SU-DHL-6 (cell line): ENCODE results near the gene ANXA4.

Experiments
- H2AFZ ChIP-seq: fragments of 200-600 bp; sonication (generic); 2 replicates; pipeline ENCODE4 v1.6.1; 2014; ENCODE audit warnings: low read depth, mild to moderate bottlenecking, moderate library complexity, mixed read lengths, antibody characterized with exemption, low read length; ENCODE audit not compliant: severe bottlenecking
- H3F3A ChIP-seq: fragments of 200-600 bp; shearing (Covaris generic); 2 replicates; pipeline ENCODE4 v1.6.0; 2016; ENCODE audit warnings: antibody characterized with exemption, mild to moderate bottlenecking; ENCODE audit not compliant: insufficient read depth
- H3K27ac ChIP-seq: fragments of 200-600 bp; sonication (generic); 2 replicates; pipeline ENCODE4 v1.5.1; 2016; ENCODE audit warnings: low read depth, mild to moderate bottlenecking, low read length, moderate library complexity, mixed read lengths
- H3K27me3 ChIP-seq: fragments of 200-600 bp; sonication (generic), shearing (Covaris generic); 2 replicates; pipeline ENCODE4 v1.6.0; 2014; ENCODE audit warnings: mild to moderate bottlenecking, low read length
- H3K36me3 ChIP-seq: fragments of 200-600 bp; sonication (generic); 2 replicates; pipeline ENCODE4 v1.6.1; 2014; ENCODE audit warnings: mild to moderate bottlenecking, low read length, mixed read lengths
- H3K4me2 ChIP-seq: fragments of 300-600, 200-600 bp; shearing (Covaris generic), sonication (generic); 2 replicates; pipeline ENCODE4 v1.6.0; 2014; ENCODE audit warnings: low read length, low read depth, mild to moderate bottlenecking; ENCODE audit not compliant: poor library complexity, severe bottlenecking
- H3K4me3 ChIP-seq: fragments of 200-600 bp; sonication (generic); 2 replicates; pipeline ENCODE4 v1.5.1; 2014; ENCODE audit warnings: antibody characterized with exemption, low read length, mild to moderate bottlenecking, mixed read lengths; ENCODE audit not compliant: insufficient read depth, poor library complexity, severe bottlenecking
- H3K79me2 ChIP-seq: fragments of 200-600 bp; sonication (generic); 2 replicates; pipeline ENCODE4 v1.6.1; 2014; ENCODE audit warnings: mild to moderate bottlenecking, low read length, moderate library complexity; ENCODE audit not compliant: insufficient read depth
- H3K9ac ChIP-seq: fragments of 200-600 bp; sonication (generic); 2 replicates; pipeline ENCODE4 v1.7.0; 2014; ENCODE audit warnings: mild to moderate bottlenecking, low read length
- H3K9me2 ChIP-seq: fragments of 200-600 bp; sonication (generic); replicated peaks from 2 replicates; pipeline ENCODE4 v1.6.1; 2014; ENCODE audit warnings: low read length; ENCODE audit not compliant: insufficient read depth
- H3K9me3 ChIP-seq: fragments of 200-600 bp; sonication (generic); 2 replicates; pipeline ENCODE4 v1.6.1; 2014; ENCODE audit warnings: low read length, mixed read lengths; ENCODE audit not compliant: insufficient read depth
- H4K20me1 ChIP-seq: fragments of 200-600 bp; sonication (generic); 2 replicates; pipeline ENCODE4 v1.6.1; 2014; ENCODE audit warnings: low read depth, mild to moderate bottlenecking, antibody characterized with exemption, low read length, moderate library complexity, mixed read lengths
- CTCF ChIP-seq: fragments of 200-600 bp; sonication (generic); IDR thresholded peaks from one replicate; pipeline ENCODE4 v1.5.1; 2017; ENCODE audit warnings: antibody characterized with exemption, mild to moderate bottlenecking, low read length, moderate library complexity; ENCODE audit not compliant: insufficient read depth, poor library complexity, severe bottlenecking
- EZH2phosphoT487 ChIP-seq: fragments of 200-600 bp; sonication (generic), shearing (Covaris generic); conservative IDR thresholded peaks from 2 replicates; pipeline ENCODE4 v1.6.1; 2018; ENCODE audit warnings: mild to moderate bottlenecking, antibody characterized with exemption, low read length, moderate library complexity, mixed read lengths

Gene ANXA4

GRCh38 chr2:69768789-69769188 is 26.9 kb downstream of the ANXA4 start:
- no peak overlapping the region for H3K4me2 ChIP-seq
- no peaks in the 10 kb centered on the region for H3K36me3 ChIP-seq
- H3K9ac ChIP-seq = no peak overlapping the region
- no peaks in the 10 kb centered on the region for H4K20me1 ChIP-seq
- no peaks in the 10 kb centered on the region for H3K9me2 ChIP-seq
- H2AFZ ChIP-seq = no peak overlapping the region
- no peaks in the 10 kb centered on the region for H3F3A ChIP-seq
- H3K9me3 ChIP-seq = no peaks in the 10 kb centered on the region
- no peaks in the 10 kb centered on the region for H3K27me3 ChIP-seq
- no peaks in the 10 kb centered on the region for H3K79me2 ChIP-seq
- TF ChIP-seq CTCF (no peak), EZH2phosphoT487 (no peak)
- no peak overlapping the region for H3K27ac ChIP-seq
- H3K4me3 ChIP-seq = no peak overlapping the region

- Histone ChIP-seq H3K79me2 (no peaks in the 10 kb centered on the region), H3K4me2 (no peak overlapping the region)
- TF ChIP-seq CTCF (no peak), EZH2phosphoT487 (no peak)
Observed at GRCh38 chr2:69769272-69769671, 27.3 kb downstream of the ANXA4 start.

GRCh38 chr2:69770193-69770702 is 28.3 kb downstream of the ANXA4 start:
- Histone ChIP-seq H3K36me3 (no peaks in the 10 kb centered on the region), H3K9ac (no peak overlapping the region), H3K4me3 (no peak overlapping the region), H3K4me2 (no peak overlapping the region), H4K20me1 (no peaks in the 10 kb centered on the region), H3K27ac (no peak overlapping the region), H3K9me2 (no peaks in the 10 kb centered on the region), H2AFZ (no peak overlapping the region), H3K79me2 (no peaks in the 10 kb centered on the region), H3K27me3 (no peaks in the 10 kb centered on the region), H3F3A (no peaks in the 10 kb centered on the region), H3K9me3 (no peaks in the 10 kb centered on the region)
- no peak for TF ChIP-seq EZH2phosphoT487
- no peak for TF ChIP-seq CTCF

More at GRCh38 chr2:69769272-69769671, 27.3 kb downstream of the ANXA4 start:
- no peaks in the 10 kb centered on the region for H3K36me3 ChIP-seq
- no peaks in the 10 kb centered on the region for H3K9me3 ChIP-seq
- H3F3A ChIP-seq = no peaks in the 10 kb centered on the region
- H3K27me3 ChIP-seq = no peaks in the 10 kb centered on the region
- no peaks in the 10 kb centered on the region for H4K20me1 ChIP-seq
- H2AFZ ChIP-seq = no peak overlapping the region
- no peak overlapping the region for H3K27ac ChIP-seq
- H3K4me3 ChIP-seq = no peak overlapping the region
- no peak overlapping the region for H3K9ac ChIP-seq
- no peaks in the 10 kb centered on the region for H3K9me2 ChIP-seq
